ENCODE data around the gene DNAAF1. TPM values are rescaled to one million over a fixed set of nuclear protein-coding genes. Genes with fewer than 3 reads are reported as not detected.
"Not testable (repeated sequence)": the region's sequence is repeated elsewhere in the genome, so short reads cannot be mapped to it uniquely, and the experiment has no call there.

The DNAAF1 gene
- polyA plus RNA-seq, 1 donor (not counting 4 experiments of a cell fraction or from before 2014, with no cell fraction given): 0.01 TPM

DNA sequence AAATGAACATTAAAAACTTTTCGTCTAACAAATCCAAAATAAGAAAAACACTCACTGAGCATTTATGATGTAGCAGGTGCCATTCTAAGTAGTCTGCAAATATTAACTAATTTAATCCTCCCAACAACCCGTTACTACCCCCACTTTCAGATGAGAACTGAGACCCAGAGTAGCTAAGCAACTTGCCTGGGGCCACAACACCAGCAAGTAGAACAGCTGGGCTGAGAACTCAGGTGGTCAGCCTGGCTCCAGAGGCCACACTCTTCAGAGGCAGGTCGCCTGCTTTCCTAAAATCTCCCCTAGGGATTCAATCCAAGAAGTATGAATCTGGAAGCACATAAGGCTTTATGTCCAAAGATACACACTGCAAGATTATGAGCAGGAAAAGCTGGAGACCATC, 34.6 kb upstream of the DNAAF1 start:
- peaks cover 3% of the 10 kb centered on the region for H3K9me1 ChIP-seq (ENCODE audit: control insufficient read depth, extremely low read depth, insufficient read depth, low read length)
- DNase-seq (ENCODE audit: low read depth, low spot score): no peak
- dilution Hi-C loops (cut with MboI; ENCODE audit: extremely low pct_ligation_motif_present, low sequenced_read_pairs): no loop called here
- H3K36me3 ChIP-seq (ENCODE audit: control insufficient read depth in 2 of 2, extremely low read depth in 1 of 2, insufficient read depth in 2 of 2, low read length in 2 of 2): peaks cover 0 to 7% of the 10 kb centered on the region in 2 experiments
- H3K4me2 ChIP-seq (ENCODE audit: control insufficient read depth, extremely low read depth, insufficient read depth, low read depth, low read length): no peak overlapping the region
- H3K9me3 ChIP-seq (ENCODE audit: control insufficient read depth, low read depth, low read length): no peaks in the 10 kb centered on the region
- peaks cover 7% of the 10 kb centered on the region for H4K20me1 ChIP-seq (ENCODE audit: control insufficient read depth, extremely low read depth, insufficient read depth, low read length)
- TF ChIP-seq, protein P1, sequence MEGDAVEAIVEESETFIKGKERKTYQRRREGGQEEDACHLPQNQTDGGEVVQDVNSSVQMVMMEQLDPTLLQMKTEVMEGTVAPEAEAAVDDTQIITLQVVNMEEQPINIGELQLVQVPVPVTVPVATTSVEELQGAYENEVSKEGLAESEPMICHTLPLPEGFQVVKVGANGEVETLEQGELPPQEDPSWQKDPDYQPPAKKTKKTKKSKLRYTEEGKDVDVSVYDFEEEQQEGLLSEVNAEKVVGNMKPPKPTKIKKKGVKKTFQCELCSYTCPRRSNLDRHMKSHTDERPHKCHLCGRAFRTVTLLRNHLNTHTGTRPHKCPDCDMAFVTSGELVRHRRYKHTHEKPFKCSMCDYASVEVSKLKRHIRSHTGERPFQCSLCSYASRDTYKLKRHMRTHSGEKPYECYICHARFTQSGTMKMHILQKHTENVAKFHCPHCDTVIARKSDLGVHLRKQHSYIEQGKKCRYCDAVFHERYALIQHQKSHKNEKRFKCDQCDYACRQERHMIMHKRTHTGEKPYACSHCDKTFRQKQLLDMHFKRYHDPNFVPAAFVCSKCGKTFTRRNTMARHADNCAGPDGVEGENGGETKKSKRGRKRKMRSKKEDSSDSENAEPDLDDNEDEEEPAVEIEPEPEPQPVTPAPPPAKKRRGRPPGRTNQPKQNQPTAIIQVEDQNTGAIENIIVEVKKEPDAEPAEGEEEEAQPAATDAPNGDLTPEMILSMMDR (optimal IDR thresholded peaks at IDR 0.05 in 1 of 3, IDR thresholded peaks at IDR 0.05 in 1 of 3, conservative IDR thresholded peaks at IDR 0.05 in 1 of 3; ENCODE audit: extremely low read depth in 1 of 3, insufficient read depth in 2 of 3, low read length in 3 of 3): no peak
- TF ChIP-seq EZH2 (IDR thresholded peaks at IDR 0.05; ENCODE audit: low read length): no peak
- H3K27me3 ChIP-seq (ENCODE audit: control insufficient read depth, extremely low read depth, insufficient read depth, low read length): no peaks in the 10 kb centered on the region
- H3K4me1 ChIP-seq (ENCODE audit: control insufficient read depth, extremely low read depth, insufficient read depth, low read length): peaks cover 5% of the 10 kb centered on the region
- H3K27ac ChIP-seq (ENCODE audit: control insufficient read depth, insufficient read depth, low read length): no peak overlapping the region
- FAIRE-seq: no peak
- no peak overlapping the region for H3K4me3 ChIP-seq (ENCODE audit: control insufficient read depth in 2 of 3, extremely low read depth in 1 of 3, insufficient read depth in 2 of 3, low read depth in 1 of 3, low read length in 3 of 3)
- no peak overlapping the region for H3K9ac ChIP-seq (ENCODE audit: control insufficient read depth, extremely low read depth, insufficient read depth, low read length)
- peaks cover 89% of the 10 kb centered on the region for H3K79me2 ChIP-seq (ENCODE audit: control insufficient read depth, insufficient read depth, low read length)
- no peak overlapping the region for H2AFZ ChIP-seq (ENCODE audit: control insufficient read depth, low read length)

DNA sequence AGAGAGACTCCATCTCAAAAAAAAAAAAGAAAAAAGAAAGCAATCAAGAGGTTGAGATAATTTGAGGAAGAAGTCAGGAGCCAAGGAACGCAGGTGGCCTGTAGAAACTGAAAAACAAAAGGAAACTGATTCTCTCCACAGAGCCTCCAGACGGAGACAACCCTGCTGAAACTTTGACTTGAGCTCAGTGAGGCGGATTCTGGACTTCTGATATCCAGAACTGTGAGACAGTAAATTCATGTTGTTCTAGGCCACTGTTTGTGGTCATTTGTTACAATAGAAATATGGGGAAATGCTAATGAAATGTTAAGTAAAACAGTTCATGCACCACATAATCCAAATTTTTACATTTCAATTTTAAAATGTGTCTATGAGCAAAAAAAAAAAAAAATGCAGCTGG, 33.6 kb upstream of the DNAAF1 start:
- H4K20me1 ChIP-seq (ENCODE audit: control insufficient read depth, extremely low read depth, insufficient read depth, low read length): peaks cover 4% of the 10 kb centered on the region
- no peak overlapping the region for H3K27ac ChIP-seq (ENCODE audit: control insufficient read depth, insufficient read depth, low read length)
- DNase-seq (ENCODE audit: low read depth, low spot score): no peak
- H3K36me3 ChIP-seq (ENCODE audit: control insufficient read depth in 2 of 2, extremely low read depth in 1 of 2, insufficient read depth in 2 of 2, low read length in 2 of 2): peaks cover 0 to 7% of the 10 kb centered on the region in 2 experiments
- H2AFZ ChIP-seq (ENCODE audit: control insufficient read depth, low read length): no peak overlapping the region
- no peak for FAIRE-seq
- TF ChIP-seq, protein P1 (optimal IDR thresholded peaks at IDR 0.05 in 1 of 3, IDR thresholded peaks at IDR 0.05 in 1 of 3, conservative IDR thresholded peaks at IDR 0.05 in 1 of 3; ENCODE audit: extremely low read depth in 1 of 3, insufficient read depth in 2 of 3, low read length in 3 of 3): no peak
- no peak for TF ChIP-seq EZH2 (IDR thresholded peaks at IDR 0.05; ENCODE audit: low read length)
- H3K27me3 ChIP-seq (ENCODE audit: control insufficient read depth, extremely low read depth, insufficient read depth, low read length): no peaks in the 10 kb centered on the region
- H3K9ac ChIP-seq (ENCODE audit: control insufficient read depth, extremely low read depth, insufficient read depth, low read length): no peak overlapping the region
- H3K79me2 ChIP-seq (ENCODE audit: control insufficient read depth, insufficient read depth, low read length): peaks cover 89% of the 10 kb centered on the region
- no peaks in the 10 kb centered on the region for H3K9me3 ChIP-seq (ENCODE audit: control insufficient read depth, low read depth, low read length)
- peaks cover 3% of the 10 kb centered on the region for H3K9me1 ChIP-seq (ENCODE audit: control insufficient read depth, extremely low read depth, insufficient read depth, low read length)
- H3K4me1 ChIP-seq (ENCODE audit: control insufficient read depth, extremely low read depth, insufficient read depth, low read length): peaks cover 5% of the 10 kb centered on the region
- H3K4me2 ChIP-seq (ENCODE audit: control insufficient read depth, extremely low read depth, insufficient read depth, low read depth, low read length): no peak overlapping the region
- no peak overlapping the region for H3K4me3 ChIP-seq (ENCODE audit: control insufficient read depth in 2 of 3, extremely low read depth in 1 of 3, insufficient read depth in 2 of 3, low read depth in 1 of 3, low read length in 3 of 3)
- dilution Hi-C loops (cut with MboI; ENCODE audit: extremely low pct_ligation_motif_present, low sequenced_read_pairs): no loop called here

DNA sequence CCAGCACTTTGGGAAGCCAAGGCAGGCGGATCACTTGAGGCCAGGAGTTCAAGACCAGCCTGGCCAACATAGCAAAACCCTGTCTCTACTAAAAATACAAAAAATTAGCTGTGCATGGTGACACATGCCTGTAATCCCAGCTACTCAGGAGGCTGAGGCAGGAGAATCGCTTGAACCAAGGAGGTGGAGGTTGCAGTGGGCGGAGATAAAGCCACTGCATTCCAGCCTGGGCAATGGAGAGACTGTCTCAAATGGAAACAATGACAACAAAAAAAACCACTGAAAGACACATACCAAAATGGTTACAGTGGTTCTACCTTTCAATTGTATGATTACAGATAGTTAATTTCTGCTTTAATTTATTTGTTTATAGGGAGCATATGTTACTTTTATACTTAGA, 33.2 kb upstream of the DNAAF1 start:
- H3K9ac ChIP-seq (ENCODE audit: control insufficient read depth, extremely low read depth, insufficient read depth, low read length); H3K27ac ChIP-seq (ENCODE audit: control insufficient read depth, insufficient read depth, low read length); H4K20me1 ChIP-seq (ENCODE audit: control insufficient read depth, extremely low read depth, insufficient read depth, low read length); H3K4me2 ChIP-seq (ENCODE audit: control insufficient read depth, extremely low read depth, insufficient read depth, low read depth, low read length); FAIRE-seq; dilution Hi-C loops (cut with MboI; ENCODE audit: extremely low pct_ligation_motif_present, low sequenced_read_pairs); H3K36me3 ChIP-seq (ENCODE audit: control insufficient read depth in 2 of 2, extremely low read depth in 1 of 2, insufficient read depth in 2 of 2, low read length in 2 of 2); H3K9me1 ChIP-seq (ENCODE audit: control insufficient read depth, extremely low read depth, insufficient read depth, low read length); H3K4me1 ChIP-seq (ENCODE audit: control insufficient read depth, extremely low read depth, insufficient read depth, low read length); H3K9me3 ChIP-seq (ENCODE audit: control insufficient read depth, low read depth, low read length); DNase-seq (ENCODE audit: low read depth, low spot score); H3K4me3 ChIP-seq (ENCODE audit: control insufficient read depth in 2 of 3, extremely low read depth in 1 of 3, insufficient read depth in 2 of 3, low read depth in 1 of 3, low read length in 3 of 3); H3K27me3 ChIP-seq (ENCODE audit: control insufficient read depth, extremely low read depth, insufficient read depth, low read length); H2AFZ ChIP-seq (ENCODE audit: control insufficient read depth, low read length): not testable (repeated sequence)
- H3K79me2 ChIP-seq (ENCODE audit: control insufficient read depth, insufficient read depth, low read length): peaks cover 85% of the 10 kb centered on the region

Measured in keratinocyte (primary cell).